ENCODE measurements around the gene CDKN3.

Gene CDKN3

GRCh38 chr14:54423991-54424390 is 27.2 kb downstream of the CDKN3 start:
- no peak for TF ChIP-seq CTCF (IDR thresholded peaks at IDR 0.05)
- intact Hi-C loops (cut with DNase I; ENCODE audit: low total_unique reads): no loop called here
- peaks cover 16 to 29% (median 23%) of the 10 kb centered on the region in 3 donors for H3K36me3 ChIP-seq
- no peaks in the 10 kb centered on the region for H3K9me3 ChIP-seq
- H3K4me1 ChIP-seq: no peaks in the 10 kb centered on the region
- DNase-seq: no peak
- H3K27ac ChIP-seq: no peak overlapping the region
- H3K27me3 ChIP-seq: no peaks in the 10 kb centered on the region
- no peak overlapping the region for H3K4me3 ChIP-seq

- peaks cover 21 to 34% (median 28%) of the 10 kb centered on the region in 3 donors for H3K36me3 ChIP-seq
- H3K27me3 ChIP-seq: no peaks in the 10 kb centered on the region
- intact Hi-C loops (cut with DNase I; ENCODE audit: low total_unique reads): no loop called here
- TF ChIP-seq CTCF (IDR thresholded peaks at IDR 0.05): no peak
- H3K9me3 ChIP-seq: no peaks in the 10 kb centered on the region
- H3K4me1 ChIP-seq: no peaks in the 10 kb centered on the region
- no peak overlapping the region for H3K4me3 ChIP-seq
- H3K27ac ChIP-seq: no peak overlapping the region
- DNase-seq: no peak
These were observed 27.7 kb downstream of the CDKN3 start for GRCh38 chr14:54424479-54424901.

- Histone ChIP-seq H3K4me1 (no peaks in the 10 kb centered on the region), H3K27me3 (no peaks in the 10 kb centered on the region), H3K9me3 (no peaks in the 10 kb centered on the region), H3K4me3 (no peak overlapping the region), H3K27ac (no peak overlapping the region), H3K36me3 (peaks cover 26 to 40% (median 34%) of the 10 kb centered on the region in 3 donors)
- no peak for TF ChIP-seq CTCF (IDR thresholded peaks at IDR 0.05)
- intact Hi-C loops (cut with DNase I; ENCODE audit: low total_unique reads): no loop called here
- DNase-seq: no peak
These were observed 28.3 kb downstream of the CDKN3 start for GRCh38 chr14:54425068-54425467.

- peaks cover 33 to 44% (median 37%) of the 10 kb centered on the region in 3 donors for H3K36me3 ChIP-seq
- intact Hi-C loops (cut with DNase I; ENCODE audit: low total_unique reads): no loop called here
- DNase-seq: no peak
These were observed 28.9 kb downstream of the CDKN3 start for GRCh38 chr14:54425537-54426274.

GRCh38 chr14:54427871-54428270 is 31.1 kb downstream of the CDKN3 start:
- Histone ChIP-seq H3K27ac (no peak overlapping the region), H3K36me3 (peaks cover 37 to 55% (median 43%) of the 10 kb centered on the region in 3 donors)

More at GRCh38 chr14:54425537-54426274, 28.9 kb downstream of the CDKN3 start:
- no peak for TF ChIP-seq CTCF (IDR thresholded peaks at IDR 0.05)
- no peaks in the 10 kb centered on the region for H3K27me3 ChIP-seq
- H3K27ac ChIP-seq: no peak overlapping the region
- H3K4me3 ChIP-seq: no peak overlapping the region
- no peaks in the 10 kb centered on the region for H3K4me1 ChIP-seq
- H3K9me3 ChIP-seq: no peaks in the 10 kb centered on the region

More at GRCh38 chr14:54427871-54428270, 31.1 kb downstream of the CDKN3 start:
- H3K4me3 ChIP-seq: no peak overlapping the region
- TF ChIP-seq CTCF (IDR thresholded peaks at IDR 0.05): no peak
- no peak for DNase-seq
- intact Hi-C loops (cut with DNase I; ENCODE audit: low total_unique reads): no loop called here
- no peaks in the 10 kb centered on the region for H3K27me3 ChIP-seq
- H3K9me3 ChIP-seq: no peaks in the 10 kb centered on the region
- no peaks in the 10 kb centered on the region for H3K4me1 ChIP-seq
